GM20000 (cell line): ENCODE results near the gene SSC4D.
"Not testable (repeated sequence)": the region's sequence is repeated elsewhere in the genome, so short reads cannot be mapped to it uniquely, and the experiment has no call there.

Experiments
- DNase-seq: peaks from one replicate; pipeline ENCODE4 v3.0.0; 2012; ENCODE audit warnings: low spot score
- TF ChIP-seq, protein P1 (sequence below): IDR thresholded peaks from 2 replicates; pipeline ENCODE4 v1.5.1; 2012; ENCODE audit warnings: mild to moderate bottlenecking, control low read depth; ENCODE audit errors: extremely low read depth, missing control alignments

SSC4D gene

DNA sequence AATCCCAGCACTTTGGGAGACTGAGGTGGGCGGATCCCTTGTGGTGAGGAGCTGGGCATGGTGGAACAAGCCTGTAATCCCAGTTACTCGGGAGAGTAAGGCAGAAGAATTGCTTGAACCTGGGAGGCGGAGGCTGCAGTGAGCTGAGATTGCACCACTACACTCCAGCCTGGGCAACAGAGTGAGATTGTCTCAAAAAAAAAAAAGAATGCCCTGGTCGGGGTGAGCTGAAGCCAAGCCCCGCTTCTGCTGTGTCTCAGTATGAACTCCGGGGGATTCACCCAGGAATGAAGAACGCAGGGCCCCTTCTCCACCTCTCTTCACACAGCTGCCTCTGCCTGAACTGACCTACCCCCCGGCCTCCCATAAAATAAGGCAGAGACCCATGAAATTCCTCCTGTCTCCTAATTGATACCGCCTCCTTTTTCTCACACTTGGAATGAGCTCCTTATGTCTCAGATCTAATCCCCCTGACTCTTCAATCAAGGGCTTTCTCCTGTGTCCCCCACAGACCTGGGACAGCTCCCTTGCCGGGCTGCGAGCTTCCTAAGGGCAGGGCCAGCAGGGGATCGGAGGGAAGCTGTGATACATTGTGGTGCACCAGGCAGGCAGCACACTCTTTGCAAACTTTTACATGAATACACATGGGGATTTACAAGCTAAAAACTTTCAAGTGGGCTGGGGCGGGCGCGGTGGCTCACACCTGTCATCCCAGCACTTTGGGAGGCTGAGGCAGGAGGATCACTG, 14.3 kb upstream of the SSC4D start:
- DNase-seq: no peak
- TF ChIP-seq, protein P1, sequence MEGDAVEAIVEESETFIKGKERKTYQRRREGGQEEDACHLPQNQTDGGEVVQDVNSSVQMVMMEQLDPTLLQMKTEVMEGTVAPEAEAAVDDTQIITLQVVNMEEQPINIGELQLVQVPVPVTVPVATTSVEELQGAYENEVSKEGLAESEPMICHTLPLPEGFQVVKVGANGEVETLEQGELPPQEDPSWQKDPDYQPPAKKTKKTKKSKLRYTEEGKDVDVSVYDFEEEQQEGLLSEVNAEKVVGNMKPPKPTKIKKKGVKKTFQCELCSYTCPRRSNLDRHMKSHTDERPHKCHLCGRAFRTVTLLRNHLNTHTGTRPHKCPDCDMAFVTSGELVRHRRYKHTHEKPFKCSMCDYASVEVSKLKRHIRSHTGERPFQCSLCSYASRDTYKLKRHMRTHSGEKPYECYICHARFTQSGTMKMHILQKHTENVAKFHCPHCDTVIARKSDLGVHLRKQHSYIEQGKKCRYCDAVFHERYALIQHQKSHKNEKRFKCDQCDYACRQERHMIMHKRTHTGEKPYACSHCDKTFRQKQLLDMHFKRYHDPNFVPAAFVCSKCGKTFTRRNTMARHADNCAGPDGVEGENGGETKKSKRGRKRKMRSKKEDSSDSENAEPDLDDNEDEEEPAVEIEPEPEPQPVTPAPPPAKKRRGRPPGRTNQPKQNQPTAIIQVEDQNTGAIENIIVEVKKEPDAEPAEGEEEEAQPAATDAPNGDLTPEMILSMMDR: no peak

DNA sequence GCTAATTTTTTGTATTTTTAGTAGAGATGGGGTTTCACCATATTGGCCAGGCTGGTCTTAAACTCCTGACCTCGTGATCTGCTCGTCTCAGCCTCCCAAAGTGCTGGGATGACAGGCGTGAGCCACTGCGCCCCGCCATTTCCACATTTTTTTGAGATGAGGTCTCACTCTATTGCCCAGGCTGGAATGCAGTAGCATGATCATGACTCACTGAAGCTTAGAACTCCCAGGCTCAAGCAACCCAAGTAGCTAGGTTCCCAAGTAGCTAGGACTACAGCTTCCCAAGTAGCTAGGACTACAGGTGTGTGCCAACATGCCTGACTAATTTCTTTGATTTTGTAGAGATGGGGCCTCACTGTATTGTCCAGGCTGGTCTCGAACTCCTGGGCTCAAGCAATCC, 11.6 kb upstream of the SSC4D start:
- not testable (repeated sequence) for DNase-seq

DNA sequence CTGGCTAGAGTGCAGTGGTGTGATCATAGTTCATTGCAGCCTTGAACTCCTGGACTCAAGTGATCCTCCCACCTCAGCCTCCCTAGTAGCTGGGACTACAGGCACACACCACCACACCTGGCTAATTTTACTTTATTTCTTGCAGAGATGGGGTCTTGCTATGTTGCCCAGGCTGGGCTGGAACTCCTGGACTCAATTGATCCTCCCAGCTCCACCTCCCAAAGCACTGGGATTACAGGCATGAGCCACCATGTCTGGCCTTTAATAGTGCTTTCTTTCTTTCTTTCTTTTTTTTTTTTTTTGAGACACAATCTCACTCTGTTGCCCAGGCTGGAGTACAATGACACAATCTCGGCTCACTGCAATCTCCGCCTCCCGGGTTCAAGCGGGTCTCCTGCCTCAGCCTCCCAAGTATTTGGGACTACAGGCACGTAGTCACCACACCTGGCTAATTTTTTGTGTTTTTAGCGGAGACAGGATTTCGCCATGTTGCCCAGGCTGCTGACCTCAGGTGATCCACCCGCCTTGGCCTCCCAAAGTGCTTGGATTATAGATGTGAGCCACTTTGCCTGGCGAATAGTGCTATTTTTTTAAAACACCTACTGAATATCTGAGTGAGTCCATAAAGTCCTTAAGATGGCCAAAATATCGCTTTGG, 8.3 kb upstream of the SSC4D start:
- DNase-seq: not testable (repeated sequence)

DNA sequence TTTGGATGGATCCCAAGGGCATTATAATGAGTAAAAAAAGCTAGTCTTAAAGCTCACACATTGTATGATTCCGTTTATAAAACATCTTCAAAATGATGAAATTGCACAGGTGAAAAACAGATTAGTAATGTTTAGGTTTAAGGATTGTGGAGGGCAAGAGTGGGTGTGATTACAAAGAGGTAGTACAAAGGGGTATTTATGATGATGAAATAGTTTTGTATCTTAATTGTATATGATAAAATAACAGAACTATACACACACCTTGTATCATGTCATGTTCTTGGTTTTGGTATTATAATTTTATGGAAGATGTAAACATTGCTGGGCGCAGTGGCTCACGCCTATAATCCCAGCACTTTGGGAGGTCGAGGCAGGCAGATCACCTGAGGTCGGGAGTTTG, 2.8 kb upstream of the SSC4D start:
- no peak for DNase-seq
- TF ChIP-seq, protein P1: no peak

DNA sequence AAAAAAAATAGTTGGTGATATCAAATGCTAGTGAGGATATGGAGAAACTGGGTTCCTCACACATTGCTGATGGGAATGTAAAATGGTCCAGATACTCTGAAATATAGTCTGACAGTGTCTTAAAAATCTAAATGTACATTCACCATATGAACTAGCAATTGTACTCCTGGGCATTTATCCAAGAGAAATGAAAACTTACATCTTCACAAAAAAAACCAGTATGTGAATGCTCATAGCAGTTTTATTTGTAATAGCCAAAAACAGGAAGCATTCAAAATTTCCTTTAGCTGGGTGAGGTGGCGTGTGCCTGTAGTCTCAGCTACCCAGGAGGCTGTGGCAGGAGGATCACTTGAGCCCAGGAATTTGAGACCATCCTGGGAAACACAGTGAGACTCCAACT, 2.1 kb upstream of the SSC4D start:
- DNase-seq: no peak
- TF ChIP-seq, protein P1: no peak

DNA sequence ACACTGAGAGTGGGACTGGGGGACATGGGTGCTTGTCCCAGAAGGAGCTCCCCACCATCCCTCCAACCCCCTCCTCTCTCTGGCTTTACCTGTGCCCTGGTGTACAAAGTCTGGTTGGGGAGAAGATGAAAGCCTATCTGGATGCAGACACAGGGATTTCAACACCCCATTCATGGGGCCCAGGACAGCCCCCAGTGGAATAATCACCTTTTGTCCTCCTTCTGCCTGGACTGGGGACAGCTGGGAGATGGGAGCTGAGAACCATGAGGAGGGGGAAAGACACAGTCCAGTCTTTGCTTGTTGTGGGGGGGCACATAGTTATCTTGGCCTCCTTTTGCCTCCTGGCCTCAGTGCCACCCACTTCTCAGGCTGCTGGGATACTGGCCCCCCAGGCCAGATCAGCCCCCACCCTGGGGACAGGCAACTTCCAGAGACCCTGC, 1.4 kb downstream of the SSC4D start:
- TF ChIP-seq, protein P1: no peak

DNA sequence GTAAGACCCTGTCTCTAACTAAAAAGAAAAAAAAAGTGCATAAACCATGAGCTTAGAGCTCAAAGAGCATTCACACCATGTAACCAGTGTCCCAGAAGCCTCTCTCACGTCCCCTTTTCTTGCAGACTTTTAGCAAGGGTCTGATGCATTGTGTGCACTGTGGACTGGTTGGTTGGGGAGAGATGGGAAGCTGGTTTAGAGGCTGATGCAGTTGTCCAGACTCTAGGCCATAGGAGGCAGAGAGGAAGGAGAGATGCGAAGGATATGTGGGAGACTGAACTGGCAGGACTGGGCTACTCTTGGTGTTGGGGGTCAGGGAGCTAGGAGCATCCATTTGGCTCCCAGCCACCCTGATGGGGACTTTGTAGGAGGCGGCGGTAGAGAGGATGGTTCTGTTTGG, 1.8 kb downstream of the SSC4D start:
- TF ChIP-seq, protein P1: no peak
- no peak for DNase-seq

More for the DNA sequence above, 1.4 kb downstream of the SSC4D start:
- no peak for DNase-seq

DNA sequence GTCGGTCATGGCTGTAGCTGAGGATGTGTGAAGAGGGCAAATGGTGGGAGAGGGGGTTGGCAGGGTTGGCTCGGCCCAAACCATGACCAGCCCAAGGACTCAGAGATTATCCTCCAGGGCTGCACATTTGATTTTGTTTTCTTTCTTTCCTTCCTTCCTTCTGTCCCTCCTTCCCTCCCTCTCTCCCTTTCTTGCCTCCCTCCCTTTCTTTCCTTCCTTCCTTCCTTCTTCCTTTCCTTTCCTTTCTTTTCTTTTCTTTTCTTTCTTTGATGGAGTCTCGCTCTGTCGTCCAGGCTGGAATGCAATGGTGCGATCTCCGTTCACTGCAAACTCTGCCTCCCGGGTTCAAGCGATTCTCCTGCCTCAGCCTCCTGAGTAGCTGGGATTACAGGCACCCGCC, 3.8 kb downstream of the SSC4D start:
- TF ChIP-seq, protein P1: no peak
- no peak for DNase-seq
